GM04503 (cell line): ENCODE measurements around the gene C1QTNF2.
"Not testable (repeated sequence)": the region's sequence is repeated elsewhere in the genome, so short reads cannot be mapped to it uniquely, and the experiment has no call there.

Experiments
- DNase-seq: peaks from one replicate; pipeline ENCODE4 v3.0.0-alpha.2; 2012; ENCODE audit warnings: low read depth

C1QTNF2 gene

GRCh38 chr5:160342413-160342941 lies 27.9 kb downstream of the C1QTNF2 start:
- peak; percentile 42 for DNase-seq

GRCh38 chr5:160341309-160341870 lies 29.0 kb downstream of the C1QTNF2 start:
- DNase-seq = no peak

GRCh38 chr5:160340513-160340912 lies 29.9 kb downstream of the C1QTNF2 start:
- DNase-seq = not testable (repeated sequence)

- no peak for DNase-seq
Observed at GRCh38 chr5:160339406-160340130, 30.9 kb downstream of the C1QTNF2 start.

- not testable (repeated sequence) for DNase-seq
Observed at GRCh38 chr5:160334716-160335115, 35.7 kb downstream of the C1QTNF2 start.

- DNase-seq = peak; percentile 18
Observed at GRCh38 chr5:160333721-160334120, 36.7 kb downstream of the C1QTNF2 start.

GRCh38 chr5:160330212-160330611 lies 40.2 kb downstream of the C1QTNF2 start:
- no peak for DNase-seq

GRCh38 chr5:160327818-160328217 lies 42.6 kb downstream of the C1QTNF2 start:
- DNase-seq = no peak

GRCh38 chr5:160326981-160327380 lies 43.4 kb downstream of the C1QTNF2 start:
- no peak for DNase-seq

GRCh38 chr5:160325716-160326115 lies 44.7 kb downstream of the C1QTNF2 start:
- no peak for DNase-seq

- no peak for DNase-seq
Observed at GRCh38 chr5:160324886-160325285, 45.5 kb downstream of the C1QTNF2 start.

- DNase-seq = no peak
Observed at GRCh38 chr5:160318409-160318808, 52.0 kb downstream of the C1QTNF2 start.

GRCh38 chr5:160317434-160317833 lies 53.0 kb downstream of the C1QTNF2 start:
- no peak for DNase-seq

GRCh38 chr5:160315968-160316367 lies 54.5 kb downstream of the C1QTNF2 start:
- no peak for DNase-seq

- no peak for DNase-seq
Observed at GRCh38 chr5:160312960-160313727, 57.3 kb downstream of the C1QTNF2 start.

GRCh38 chr5:160312134-160312959 lies 58.1 kb downstream of the C1QTNF2 start, which contains the start of gene CCNJL:
CCNJL (minus strand) TSS chr5:160312564; CDS start chr5:160311923, 641 bp downstream.
- no peak for DNase-seq

GRCh38 chr5:160311491-160312133 lies 58.8 kb downstream of the C1QTNF2 start:
- no peak for DNase-seq

GRCh38 chr5:160310552-160311295 lies 59.7 kb downstream of the C1QTNF2 start:
- no peak for DNase-seq

- DNase-seq = no peak
Observed at GRCh38 chr5:160310140-160310539, 60.3 kb downstream of the C1QTNF2 start.

- no peak for DNase-seq
Observed at GRCh38 chr5:160306696-160307095, 63.7 kb downstream of the C1QTNF2 start.

- no peak for DNase-seq
Observed at GRCh38 chr5:160305319-160305718, 65.1 kb downstream of the C1QTNF2 start.
